HuH-7.5 (cell line): Measurements from ENCODE around the gene DLX5.
A peak's percentile ranks its signal among the peaks of the same experiment; 100 is the strongest.

ENCODE experiments used
- DNase-seq: peaks from one replicate; pipeline ENCODE4 v3.0.0; 2011; ENCODE audit warnings: low spot score

The DLX5 gene

GRCh38 chr7:97005183-97006054, 19.2 kb downstream of the DLX5 start, which contains the start of gene DLX6:
DLX6 (plus strand) TSS chr7:97005553; CDS start chr7:97005978, 425 bp downstream.
- DNase-seq = peak; percentile 99

- no peak for DNase-seq
These were observed 20.1 kb downstream of the DLX5 start for GRCh38 chr7:97004247-97005182.

GRCh38 chr7:97003262-97004246, 21.1 kb downstream of the DLX5 start:
- DNase-seq = no peak

- no peak for DNase-seq
These were observed 21.9 kb downstream of the DLX5 start for GRCh38 chr7:97002555-97003261.

GRCh38 chr7:97001656-97002554, 22.7 kb downstream of the DLX5 start:
- DNase-seq = no peak

GRCh38 chr7:97001221-97001620, 23.4 kb downstream of the DLX5 start:
- DNase-seq = no peak

- DNase-seq = no peak
These were observed 25.9 kb downstream of the DLX5 start for GRCh38 chr7:96998744-96999143.

GRCh38 chr7:96998333-96998732, 26.3 kb downstream of the DLX5 start:
- DNase-seq = no peak

- DNase-seq = no peak
These were observed 27.1 kb downstream of the DLX5 start for GRCh38 chr7:96997512-96998032.

- no peak for DNase-seq
These were observed 27.6 kb downstream of the DLX5 start for GRCh38 chr7:96996958-96997511.

- no peak for DNase-seq
These were observed 28.3 kb downstream of the DLX5 start for GRCh38 chr7:96996111-96996957.

GRCh38 chr7:96995406-96996110, 29.1 kb downstream of the DLX5 start:
- DNase-seq = no peak

- DNase-seq = no peak
These were observed 30.7 kb downstream of the DLX5 start for GRCh38 chr7:96993980-96994379.

GRCh38 chr7:96993094-96993865, 31.4 kb downstream of the DLX5 start:
- DNase-seq = no peak

- no peak for DNase-seq
These were observed 32.2 kb downstream of the DLX5 start for GRCh38 chr7:96992192-96993005.
